Activated naive CD8-positive, alpha-beta T cell treated with anti-CD3 and anti-CD28 coated beads, Interleukin-2, amount 50 U/mL, for 24 hours (primary cell): Measurements from ENCODE around the gene CREB3L1.
A peak's percentile ranks its signal among the peaks of the same experiment; 100 is the strongest.

Experiments used
- ATAC-seq: fragments of 150-1000 bp; cut with Tn5 transposase; one replicate; pipeline ENCODE4 v1.10.0; 2021
- DNase-seq: peaks from one replicate; pipeline ENCODE4 v3.0.0; 2021
- H3K27ac Mint-ChIP-seq: one replicate; pipeline ENCODE4 v1.8.0; 2021; ENCODE audit warnings: mild to moderate bottlenecking, mixed read lengths
- H3K27me3 Mint-ChIP-seq: one replicate; pipeline ENCODE4 v1.8.0; 2021; ENCODE audit warnings: mixed read lengths
- H3K36me3 Mint-ChIP-seq: one replicate; pipeline ENCODE4 v1.8.0; 2021; ENCODE audit warnings: low read depth, mixed read lengths
- H3K4me1 Mint-ChIP-seq: one replicate; pipeline ENCODE4 v1.8.0; 2021; ENCODE audit warnings: mixed read lengths
- H3K4me3 Mint-ChIP-seq: one replicate; pipeline ENCODE4 v1.8.0; 2021; ENCODE audit warnings: mild to moderate bottlenecking, moderate library complexity, mixed read lengths
- H3K9me3 Mint-ChIP-seq: one replicate; pipeline ENCODE4 v1.8.0; 2021; ENCODE audit warnings: mixed read lengths

CREB3L1 gene

DNA sequence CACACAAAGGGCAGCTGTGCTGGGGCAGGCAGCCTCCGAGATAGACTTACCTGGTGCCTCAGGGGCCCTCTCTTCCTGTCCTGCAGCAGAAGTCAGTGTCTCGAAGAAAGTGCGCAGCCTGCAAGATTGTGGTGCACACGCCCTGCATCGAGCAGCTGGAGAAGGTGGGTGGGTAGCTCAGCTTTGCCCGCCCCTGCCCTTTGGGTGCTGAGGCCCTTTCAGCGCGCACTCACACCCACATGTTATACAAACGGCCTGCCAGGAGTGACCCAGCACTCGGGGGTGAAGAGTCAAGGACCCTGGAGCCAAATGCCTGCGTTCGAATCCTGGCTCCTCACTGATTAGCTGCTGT, 90.4 kb downstream of the CREB3L1 start:
- Mint-ChIP-seq H3K9me3 (no peaks in the 10 kb centered on the region), H3K27me3 (no peaks in the 10 kb centered on the region), H3K27ac (no peak overlapping the region), H3K4me1 (peaks cover 27% of the 10 kb centered on the region), H3K4me3 (no peak overlapping the region), H3K36me3 (peaks cover 5% of the 10 kb centered on the region)
- DNase-seq (no peak), ATAC-seq (no peak)

DNA sequence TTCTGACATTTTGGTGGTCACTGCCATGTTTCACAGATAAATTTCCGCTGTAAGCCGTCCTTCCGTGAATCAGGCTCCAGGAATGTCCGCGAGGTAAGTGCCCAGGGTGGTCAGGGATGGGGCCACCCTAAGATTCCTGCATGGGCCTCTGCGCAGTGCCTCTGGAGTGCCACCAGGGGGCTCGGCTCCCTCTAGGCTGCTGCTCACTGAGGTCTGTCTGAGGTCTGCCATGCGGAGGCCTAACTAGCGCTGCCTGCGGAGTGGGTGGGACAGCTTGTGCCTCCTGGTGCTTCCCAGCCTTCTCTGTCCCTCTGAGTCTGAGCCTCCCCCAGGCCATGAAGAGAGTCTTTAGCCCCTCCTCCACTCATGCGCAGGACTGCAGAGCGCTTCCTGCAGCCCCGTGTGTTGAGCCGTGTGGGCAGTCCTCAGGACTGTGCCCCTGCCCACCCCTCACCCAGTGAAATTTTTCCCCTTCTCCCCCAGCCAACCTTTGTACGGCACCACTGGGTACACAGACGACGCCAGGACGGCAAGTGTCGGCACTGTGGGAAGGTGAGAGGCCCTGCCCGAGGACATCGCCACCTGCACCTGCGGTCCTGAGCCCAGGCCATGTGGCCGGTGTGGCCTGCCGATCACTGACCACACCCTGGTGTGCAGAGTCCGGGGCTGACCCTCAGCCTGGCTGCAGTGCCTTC, 92.1 kb downstream of the CREB3L1 start:
- H3K36me3 Mint-ChIP-seq = peaks cover 7% of the 10 kb centered on the region
- ATAC-seq = peak; percentile 60
- peaks cover 15% of the 10 kb centered on the region for H3K4me1 Mint-ChIP-seq
- DNase-seq = peak; percentile 75
- H3K9me3 Mint-ChIP-seq = no peaks in the 10 kb centered on the region
- H3K4me3 Mint-ChIP-seq = no peak overlapping the region
- no peaks in the 10 kb centered on the region for H3K27me3 Mint-ChIP-seq
- H3K27ac Mint-ChIP-seq = peak overlapping the region; percentile 50

DNA sequence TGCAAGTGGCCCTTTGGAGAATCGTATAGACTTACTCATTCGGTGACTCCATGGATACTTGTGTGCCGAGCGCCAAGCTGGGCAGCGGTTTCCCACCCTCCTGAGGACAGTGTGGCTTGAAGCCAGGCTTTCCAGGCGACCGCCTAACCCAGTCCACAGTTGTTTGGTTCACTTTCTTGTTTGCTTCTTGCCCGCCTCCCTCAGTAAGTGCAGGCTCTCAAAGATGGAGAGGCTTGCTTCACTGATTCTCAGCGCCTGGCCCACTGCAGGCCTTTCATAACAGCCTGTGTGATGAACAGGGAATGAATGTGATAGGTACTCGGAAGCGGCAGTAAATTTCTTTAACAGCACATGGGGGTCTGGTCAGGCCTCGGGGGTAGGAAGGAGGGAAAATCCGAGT, 92.8 kb downstream of the CREB3L1 start:
- Mint-ChIP-seq H3K9me3 (no peaks in the 10 kb centered on the region), H3K27me3 (no peaks in the 10 kb centered on the region), H3K27ac (no peak overlapping the region), H3K36me3 (peaks cover 10% of the 10 kb centered on the region), H3K4me1 (peaks cover 15% of the 10 kb centered on the region), H3K4me3 (no peak overlapping the region)
- no peak for ATAC-seq
- no peak for DNase-seq
